ENCODE data around the gene NLRC5.

- TF ChIP-seq CTCF (IDR thresholded peaks at IDR 0.05; ENCODE audit: borderline replicate concordance, extremely low read depth, low read length, poor library complexity, severe bottlenecking), result no peak
- no peak for TF ChIP-seq EZH2 (IDR thresholded peaks at IDR 0.05; ENCODE audit: borderline replicate concordance, low read depth, low read length, severe bottlenecking)
Observed at GRCh38 chr16:57125969-57126368, 136.6 kb downstream of the NLRC5 start.

All from DND-41 (cell line).